Stimulated activated CD8-positive, alpha-beta memory T cell treated with anti-CD3 and anti-CD28 coated beads, Interleukin-4, amount 100 ng/mL, for 24 hours (primary cell): ENCODE results near the gene PLCB4.

Experiments
- DNase-seq: peaks from one replicate; pipeline ENCODE4 v3.0.0-alpha.2; 2020; ENCODE audit warnings: low read depth

PLCB4 gene

DNA sequence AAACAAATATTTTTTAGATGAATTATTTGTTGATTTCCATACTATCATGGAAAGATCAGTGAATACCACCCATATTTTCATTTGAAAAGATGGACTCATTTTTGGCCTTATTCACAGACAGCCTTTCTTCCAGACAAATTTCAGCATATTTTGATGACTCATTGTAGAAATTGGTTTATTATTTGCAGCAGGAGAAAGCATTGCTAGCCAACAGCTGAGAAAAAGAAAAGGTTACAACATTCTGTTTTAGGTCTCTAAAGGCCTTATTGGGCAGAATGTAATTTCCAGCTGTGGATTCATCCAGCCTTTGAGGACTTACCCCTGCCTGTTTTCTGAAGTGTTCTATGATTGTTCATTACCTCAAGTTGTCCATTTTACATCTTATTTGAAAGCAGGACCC, 201.9 kb downstream of the PLCB4 start:
- DNase-seq = no peak

DNA sequence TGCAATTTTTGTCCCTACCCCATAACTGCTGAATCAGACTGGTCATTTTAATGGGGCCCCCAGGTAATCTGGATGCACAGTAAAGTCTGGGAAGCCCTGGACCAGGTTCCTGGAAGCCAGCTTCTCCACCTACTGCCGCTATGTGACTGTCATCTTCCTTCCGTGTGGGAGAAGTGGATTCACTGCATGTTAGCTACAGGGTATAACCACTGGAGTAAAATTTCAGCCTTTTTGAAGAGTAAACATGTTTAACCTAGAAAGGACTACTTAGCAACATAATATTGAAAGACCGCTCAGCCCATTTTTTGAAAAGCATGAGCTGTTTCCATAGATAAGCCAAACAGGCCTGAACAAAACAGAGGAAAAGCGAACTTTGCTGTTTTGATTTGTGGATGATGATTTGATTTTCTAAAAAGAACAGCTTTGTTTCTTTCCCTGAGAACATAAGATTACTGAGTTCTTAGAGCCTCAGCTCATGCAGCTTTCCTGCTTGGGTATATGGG, 208.1 kb downstream of the PLCB4 start:
- DNase-seq = no peak

DNA sequence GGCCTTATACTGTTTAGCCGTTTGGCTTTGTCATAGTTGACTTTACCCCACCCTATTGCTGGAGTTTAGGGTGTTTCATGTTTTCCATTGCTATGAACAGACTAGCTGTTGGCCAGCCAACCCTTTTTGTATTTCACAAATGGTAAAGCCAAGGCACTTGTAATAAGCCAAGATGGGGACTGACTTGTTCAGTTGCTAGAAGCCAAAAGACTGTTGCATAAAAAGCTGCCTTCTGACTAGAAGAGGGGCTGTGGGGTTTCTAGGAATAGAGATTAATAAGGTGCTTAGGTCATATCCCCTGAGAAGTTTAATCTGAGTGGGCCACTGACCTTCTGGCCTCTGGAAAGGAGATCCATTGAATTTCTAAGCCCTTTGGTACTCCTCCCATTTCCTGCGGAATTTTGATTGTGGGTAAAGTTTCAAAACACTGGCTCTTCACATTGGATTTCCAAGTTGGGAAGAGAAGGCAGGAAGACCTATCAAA, 211.1 kb downstream of the PLCB4 start:
- DNase-seq = no peak

DNA sequence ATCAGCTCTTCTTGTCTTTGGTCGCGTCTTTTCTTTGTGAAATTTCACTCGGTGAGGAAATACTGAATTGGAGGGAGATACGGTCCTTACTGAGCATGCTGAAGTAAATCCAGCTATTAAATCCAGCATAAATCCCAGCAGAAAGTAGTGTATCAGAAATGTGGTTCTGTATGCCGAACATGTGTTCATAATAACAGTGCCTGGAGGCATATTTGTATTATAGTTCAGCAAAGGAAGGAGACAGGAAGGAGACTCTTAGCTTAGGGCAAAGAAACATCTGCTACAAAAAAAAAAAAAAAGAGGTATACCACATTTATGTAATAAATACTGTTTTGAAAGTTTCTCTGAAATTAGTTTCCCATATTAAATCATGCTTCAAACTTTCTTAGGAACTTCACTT, 211.8 kb downstream of the PLCB4 start:
- DNase-seq = no peak

DNA sequence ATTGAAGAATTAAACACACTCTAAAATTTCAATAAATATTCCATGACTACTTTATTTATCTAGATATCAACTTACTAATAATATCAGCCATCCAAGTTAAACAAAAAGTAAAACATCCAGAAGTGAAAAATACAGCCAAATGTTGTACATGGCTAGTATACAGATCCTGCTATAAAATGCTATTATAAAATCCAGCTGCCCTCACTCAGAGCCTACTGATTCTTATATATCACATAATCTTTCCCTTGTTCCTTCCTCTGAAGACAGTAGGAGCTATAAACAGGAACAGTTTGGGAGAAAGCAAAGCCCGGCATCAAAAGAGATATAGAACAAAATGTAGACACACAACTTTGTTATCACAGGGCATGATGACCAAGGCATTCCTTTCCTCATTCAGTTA, 212.9 kb downstream of the PLCB4 start:
- no peak for DNase-seq

DNA sequence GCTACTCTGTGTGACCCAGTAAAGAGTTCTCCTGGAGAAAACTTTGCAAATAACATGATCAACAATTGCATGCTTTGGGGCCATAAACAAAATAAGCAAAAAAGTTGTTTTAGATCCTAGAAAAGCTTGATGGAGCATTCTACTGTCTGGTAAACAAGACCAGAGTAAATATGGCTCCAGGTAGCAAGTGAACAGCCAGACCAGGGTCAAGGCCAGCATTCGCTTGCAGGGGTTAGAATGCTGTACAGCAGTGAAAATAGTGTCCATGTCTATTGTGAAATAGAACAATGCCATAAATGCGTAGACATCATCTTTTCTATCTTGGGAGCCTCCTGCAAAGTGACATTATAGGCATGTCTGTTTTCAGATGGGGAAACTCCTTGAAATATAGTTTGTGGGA, 216.7 kb downstream of the PLCB4 start:
- no peak for DNase-seq

DNA sequence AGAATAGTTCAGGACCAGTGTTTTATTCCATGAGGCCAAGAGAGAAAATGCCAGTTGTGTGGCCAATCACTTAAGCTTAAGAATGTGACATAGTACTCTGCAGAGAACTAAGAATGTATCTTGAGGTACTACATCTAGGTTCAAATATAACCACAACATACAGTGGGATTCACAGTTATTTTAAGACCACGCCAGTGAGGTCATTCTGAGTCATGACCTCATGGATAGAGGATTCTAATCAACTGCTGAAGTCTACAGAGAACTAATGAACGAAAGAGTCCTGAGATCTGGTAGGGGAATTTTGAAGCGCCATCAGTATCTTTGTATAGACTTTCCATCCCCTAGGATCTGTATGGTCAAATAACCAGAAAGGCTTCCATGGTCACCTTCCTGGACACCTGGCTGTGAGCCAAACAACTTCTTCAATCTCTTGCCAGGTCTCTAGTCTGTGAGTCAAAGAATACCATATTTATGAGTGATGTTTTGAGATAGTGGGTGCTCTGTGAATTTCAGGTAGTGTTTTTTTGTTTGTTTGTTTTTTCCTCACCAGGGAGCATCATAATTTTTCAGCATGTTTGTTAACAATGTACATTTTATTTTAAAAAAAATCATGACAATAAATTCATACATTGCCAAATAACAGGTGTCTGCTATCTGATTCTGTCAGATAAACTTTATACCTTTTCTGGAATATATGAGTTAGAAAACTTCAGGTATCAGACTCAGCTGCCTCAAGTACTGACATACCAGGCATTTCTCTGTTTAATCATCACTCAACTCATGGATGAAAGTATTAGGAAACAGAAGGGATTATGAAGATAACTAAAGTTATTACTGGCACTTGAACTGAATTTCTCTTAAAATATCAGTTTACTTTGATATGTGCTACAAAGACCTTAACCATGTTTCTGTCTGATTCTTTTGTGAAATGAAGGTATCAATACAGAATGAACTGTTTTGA, 217.9 kb downstream of the PLCB4 start:
- DNase-seq = no peak

DNA sequence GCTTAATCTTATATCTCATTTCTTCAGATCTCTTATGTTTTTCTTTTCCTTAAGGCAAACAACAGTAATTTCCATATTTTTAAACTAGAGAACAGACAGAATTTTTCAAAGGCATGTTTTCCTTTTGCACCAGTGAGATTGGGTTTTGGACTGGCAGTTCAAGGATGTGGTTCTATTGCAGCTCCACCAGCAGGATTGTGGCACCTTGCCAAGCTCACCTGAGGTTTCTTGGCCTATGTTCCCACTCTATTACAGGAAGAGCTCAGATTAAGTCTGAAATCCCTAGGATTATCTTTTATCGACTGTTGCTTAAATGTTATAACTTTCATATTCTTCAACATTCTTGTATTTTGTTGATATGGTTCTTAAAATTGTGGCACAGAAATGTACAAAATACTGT, 218.9 kb downstream of the PLCB4 start:
- no peak for DNase-seq

DNA sequence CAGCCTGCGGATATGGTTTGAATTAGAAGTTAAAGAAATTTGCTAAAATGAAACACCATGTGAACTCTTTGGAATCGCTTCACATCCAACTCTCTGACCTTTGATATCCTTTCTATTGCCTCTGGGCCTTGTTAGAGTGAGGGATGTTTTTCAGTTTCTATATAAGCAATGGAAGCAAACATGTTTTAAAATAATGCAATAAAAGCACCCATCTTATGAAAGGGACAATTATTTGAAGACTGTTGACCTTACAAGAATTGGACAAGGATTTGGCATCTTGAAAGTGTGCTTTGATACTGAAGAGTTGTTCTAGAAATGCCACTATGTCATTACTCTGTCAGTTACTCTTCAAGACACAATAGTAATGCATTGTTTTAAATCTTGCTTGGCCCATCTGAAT, 221.4 kb downstream of the PLCB4 start:
- DNase-seq = no peak

DNA sequence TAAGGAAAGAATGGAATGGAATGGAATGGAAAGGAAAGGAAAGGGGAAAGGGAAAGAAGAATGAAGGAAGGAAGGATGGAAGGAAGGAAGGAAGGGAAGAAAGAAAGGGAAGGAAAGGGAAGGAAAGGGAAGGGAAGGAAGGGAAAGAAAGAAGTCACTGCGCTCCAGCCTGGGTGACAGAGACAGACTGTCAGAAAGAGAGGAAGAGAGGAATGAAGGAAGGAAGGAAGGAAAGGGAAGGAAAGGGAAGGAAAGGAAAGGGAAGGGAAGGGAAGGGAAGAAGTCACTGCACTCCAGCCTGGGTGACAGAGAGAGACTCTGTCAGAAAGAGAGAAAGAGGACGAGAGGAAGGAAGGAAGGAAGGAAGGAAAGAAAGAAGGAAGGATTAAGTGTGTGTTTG, 224.3 kb downstream of the PLCB4 start:
- DNase-seq = no peak

DNA sequence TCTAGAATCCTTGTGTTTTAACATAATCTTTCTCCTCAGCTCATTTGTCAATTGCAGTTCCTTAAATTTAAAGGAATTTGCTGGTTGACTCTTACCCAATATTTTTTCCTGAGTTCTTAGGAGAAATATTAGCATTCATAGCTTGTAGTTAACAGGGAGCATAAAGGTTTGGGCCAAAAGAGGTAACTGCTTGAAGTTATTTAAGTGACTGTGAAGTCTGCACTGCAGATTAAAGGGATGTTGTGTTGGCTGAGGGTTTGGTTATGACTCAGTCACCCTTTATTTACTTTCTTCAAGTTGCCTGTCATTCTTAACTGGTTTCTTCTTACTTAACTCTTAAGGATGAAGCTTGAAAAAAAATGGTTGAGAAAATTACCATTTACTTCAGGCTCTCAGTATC, 225.2 kb downstream of the PLCB4 start:
- DNase-seq = no peak

DNA sequence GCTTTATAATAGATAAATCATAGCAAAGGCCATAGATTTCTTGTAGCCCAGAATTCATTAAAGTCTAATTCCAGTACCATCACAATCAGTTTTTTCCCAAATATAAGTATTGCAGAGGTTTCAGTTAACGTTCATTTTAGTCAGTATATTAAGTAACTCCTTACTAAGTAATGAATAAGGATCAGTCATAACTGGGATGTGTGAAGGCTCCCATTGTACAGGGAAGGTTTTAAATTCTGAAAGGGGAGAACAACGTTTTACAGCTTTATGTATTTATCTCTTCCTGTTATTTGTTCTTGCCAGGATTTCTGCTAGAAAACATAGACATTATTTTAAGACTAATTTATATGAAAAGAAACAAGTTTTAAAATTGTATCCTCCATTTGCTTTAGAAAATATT, 230.0 kb downstream of the PLCB4 start:
- no peak for DNase-seq

DNA sequence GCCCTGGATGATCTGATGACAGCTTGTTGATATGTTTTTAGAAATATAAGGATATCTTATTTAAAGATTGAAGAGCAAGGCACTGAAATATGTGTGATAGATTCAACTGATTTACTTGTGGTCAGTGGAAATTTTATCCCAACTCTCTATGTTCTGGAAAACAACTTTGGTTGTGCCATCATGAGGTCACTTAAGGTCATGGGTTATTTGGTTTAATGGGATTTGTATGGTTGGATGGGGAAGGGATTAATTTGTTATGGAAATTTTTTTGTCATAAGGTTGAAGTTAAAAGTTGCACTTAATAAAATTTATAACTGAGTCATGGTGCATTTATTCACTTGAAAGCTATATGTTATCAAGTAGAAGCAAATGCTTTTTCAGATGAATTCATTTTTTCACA, 231.2 kb downstream of the PLCB4 start:
- DNase-seq = no peak

DNA sequence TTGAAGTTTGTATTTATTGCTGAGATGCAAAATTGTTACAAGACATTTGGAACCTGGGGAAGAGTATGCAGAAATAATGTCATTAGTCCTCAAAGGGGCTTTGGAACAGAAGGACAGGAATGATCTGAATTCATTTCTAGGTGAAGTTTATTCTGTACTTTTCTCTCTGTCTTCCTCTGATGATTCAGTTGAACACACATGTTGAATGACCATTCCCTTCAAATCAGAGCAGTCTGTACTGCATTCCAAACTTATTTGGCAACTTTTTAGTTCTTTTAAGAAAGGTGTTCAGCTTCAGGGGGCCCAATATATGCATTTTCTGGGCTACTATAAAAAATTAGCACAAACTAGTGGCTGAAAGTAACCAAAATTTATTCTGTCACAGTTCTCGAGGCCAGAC, 231.6 kb downstream of the PLCB4 start:
- no peak for DNase-seq

DNA sequence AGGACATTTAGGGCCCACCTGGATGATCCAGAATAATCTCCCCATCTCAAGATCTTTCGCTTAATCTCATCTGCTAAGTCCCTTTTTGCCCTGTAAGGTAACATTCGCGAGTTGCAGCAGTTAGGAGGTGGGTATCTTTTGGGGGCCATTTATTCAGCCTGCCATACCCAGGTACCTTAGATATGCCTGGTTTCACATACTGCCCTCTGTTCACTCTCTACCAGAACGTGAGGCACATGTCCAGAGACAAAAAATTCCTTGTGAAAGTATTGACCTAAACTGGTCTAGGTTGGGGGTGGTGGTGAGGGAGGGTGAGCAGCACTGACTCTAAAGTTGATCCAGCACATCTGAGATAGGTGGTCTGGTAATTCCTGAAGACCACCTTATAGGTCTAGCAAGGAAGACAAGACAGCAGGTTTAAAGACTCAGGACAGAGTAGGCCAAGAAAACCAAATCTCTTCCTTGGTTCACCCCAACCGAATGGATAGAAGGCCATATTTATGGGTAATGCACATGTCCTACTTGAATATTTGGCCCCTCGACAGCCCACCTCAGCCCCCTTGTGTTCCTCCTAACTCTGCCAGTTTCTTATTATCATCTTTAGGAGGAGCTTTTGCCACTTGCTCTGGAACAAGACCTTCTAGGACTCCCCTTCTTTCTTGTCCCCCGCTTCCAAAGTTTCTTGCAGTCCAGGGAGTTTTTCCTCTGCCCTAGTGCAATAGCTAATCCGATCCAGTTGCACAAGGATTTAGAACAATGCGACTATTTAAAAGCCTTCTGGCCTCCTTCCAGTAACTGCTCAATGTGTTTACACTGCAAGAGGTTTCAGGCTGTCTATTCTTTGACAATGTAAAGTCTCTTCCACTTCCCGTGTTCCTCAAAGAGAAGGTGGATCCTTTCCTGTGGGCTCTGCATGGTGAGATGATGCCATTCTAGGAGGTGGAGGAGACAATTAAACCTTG, 232.5 kb downstream of the PLCB4 start:
- DNase-seq = no peak

DNA sequence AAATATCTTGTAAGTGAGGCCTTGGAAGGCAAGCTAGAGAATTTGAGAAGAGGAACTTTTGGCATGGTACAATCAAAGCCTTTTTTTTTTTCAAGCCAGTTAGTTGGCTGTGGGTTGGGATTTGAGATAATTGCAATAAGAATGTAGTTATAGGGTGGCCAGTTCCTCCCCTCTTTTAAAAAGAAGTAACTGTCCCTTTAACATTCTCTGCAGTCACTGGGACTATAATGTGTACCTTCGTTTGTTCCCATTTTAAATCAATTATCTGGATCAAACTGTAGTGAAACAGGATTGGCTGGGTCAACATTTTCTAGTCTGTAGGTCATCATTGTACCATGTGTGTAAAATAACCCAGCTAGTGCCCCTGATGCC, 233.2 kb downstream of the PLCB4 start:
- DNase-seq = no peak

DNA sequence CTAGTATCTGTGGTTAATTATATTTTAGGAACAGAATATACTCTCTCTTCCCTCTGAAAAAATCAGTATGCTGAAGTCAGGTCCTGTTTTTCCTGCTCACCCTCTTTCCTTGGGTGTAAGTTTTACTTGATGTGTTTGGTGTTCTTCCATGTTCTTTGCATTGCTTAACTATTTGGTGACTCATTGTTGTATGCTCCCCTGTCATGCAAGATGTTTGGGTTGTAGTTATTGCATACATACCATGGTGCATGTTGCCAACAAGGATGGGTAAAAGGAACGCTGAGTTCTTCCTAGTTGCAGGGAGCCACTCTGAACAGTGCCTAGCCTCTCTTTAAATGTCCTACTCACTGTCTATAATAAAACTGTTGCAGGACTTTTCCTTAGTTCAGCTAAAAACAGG, 237.6 kb downstream of the PLCB4 start:
- no peak for DNase-seq

DNA sequence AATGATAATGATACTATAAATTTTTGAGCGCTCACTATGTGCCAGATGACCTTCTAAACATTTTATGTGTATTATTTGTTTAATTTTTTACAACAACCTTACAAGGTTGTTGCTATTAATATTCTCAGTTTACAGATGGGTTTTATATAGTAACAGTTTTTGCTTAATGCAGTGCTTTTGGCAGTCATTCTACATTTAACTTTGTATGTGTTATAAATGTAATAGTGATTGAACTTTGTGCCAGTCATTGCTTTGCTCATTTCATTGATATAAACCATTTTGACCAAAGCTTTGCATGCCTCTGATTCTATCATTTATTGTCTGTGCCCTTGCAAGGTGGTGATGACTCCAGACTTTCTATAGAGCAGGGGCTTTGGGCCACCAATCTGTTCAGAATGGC, 239.2 kb downstream of the PLCB4 start:
- DNase-seq = no peak

DNA sequence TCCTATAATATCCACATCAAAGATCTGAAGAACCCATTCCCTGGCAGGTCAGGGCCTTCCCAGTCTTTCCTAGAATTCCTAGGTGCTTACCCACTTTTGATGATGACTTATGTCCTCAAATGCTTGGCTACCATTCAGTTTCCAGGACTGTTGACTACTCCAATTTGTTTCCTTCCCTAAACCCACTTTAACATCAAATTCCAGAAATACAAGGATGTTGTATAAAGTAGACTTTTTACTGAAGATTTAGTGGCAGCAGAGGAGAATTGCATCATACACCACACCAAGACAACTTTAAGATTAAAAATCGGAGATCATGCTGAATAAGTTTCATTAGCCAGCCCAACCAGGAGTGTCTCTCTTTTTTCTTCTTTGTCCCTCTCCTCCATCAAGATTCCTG, 242.2 kb downstream of the PLCB4 start:
- no peak for DNase-seq

DNA sequence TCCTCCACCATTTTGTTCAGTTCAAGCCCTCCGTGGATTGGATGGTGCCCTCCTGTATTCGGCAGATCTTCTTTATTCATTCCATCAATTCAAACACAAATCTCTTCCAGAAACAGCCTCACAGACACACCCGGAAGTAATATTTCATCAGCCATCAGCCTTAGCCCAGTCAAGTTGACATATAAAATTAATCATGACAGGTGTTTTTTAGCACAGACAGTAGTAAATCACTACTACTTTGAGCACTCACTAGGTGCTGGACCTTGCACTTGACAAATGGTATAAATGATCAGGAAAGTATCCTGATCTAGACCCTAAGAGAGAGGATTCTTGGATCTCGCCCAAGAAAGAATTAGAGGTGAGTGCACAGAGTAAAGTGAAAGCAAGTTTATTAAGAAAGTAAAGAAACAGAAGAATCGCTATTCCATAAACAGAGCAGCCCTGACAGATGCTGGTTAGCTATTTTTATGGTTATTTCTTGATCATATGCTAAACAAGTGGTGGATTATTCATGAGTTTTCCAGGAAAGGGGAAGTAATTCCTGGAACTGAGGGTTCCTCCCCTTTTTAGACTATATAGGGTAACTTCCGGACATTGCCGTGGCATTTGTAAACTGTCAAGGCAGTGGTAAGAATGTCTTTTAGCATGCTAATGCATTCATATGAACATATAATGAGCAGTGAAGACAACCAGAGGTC, 250.9 kb downstream of the PLCB4 start:
- DNase-seq = no peak

DNA sequence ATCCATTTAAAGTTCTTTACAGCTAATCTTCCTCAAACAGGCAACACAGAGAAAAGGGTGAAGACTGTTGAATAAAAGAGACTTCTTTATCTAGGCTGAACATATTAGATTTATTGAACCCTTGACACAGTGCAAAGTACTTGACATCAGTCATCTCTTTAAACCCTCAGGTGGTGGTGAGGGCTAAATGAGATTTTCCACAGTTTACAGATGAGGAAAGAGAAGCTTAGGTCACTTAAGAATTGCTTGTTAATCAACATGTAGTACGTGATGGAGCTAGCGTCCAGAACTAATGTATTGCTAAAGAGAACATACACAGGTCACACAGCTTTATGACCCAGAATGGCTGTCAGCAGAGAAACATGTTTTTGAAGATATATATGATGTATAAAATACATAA, 252.1 kb downstream of the PLCB4 start:
- DNase-seq = no peak

DNA sequence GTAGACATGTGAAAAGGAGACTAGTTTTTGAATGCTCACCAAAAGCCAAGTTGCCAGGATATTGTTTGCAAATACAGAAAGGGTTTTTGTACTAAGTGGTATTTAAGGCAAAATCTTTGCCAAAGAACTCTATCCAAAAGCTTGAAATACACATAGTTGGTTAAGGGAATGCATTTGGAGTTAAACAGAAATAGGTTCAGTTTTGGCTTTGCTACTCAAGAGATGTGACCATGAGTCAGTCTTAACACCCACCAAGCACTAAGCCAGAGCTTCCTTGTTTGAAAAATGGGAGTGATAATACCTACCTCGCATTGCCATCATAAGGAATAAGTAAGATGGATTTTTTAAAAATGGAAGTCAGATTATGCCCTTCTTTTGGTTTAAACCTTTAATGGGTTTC, 253.8 kb downstream of the PLCB4 start:
- no peak for DNase-seq
